ENCODE measurements around the gene PPL.

The PPL gene

GRCh38 chr16:4894276-4895150 lies 42.4 kb downstream of the PPL start:
- TF ChIP-seq CTCF (IDR thresholded peaks at IDR 0.05; ENCODE audit: control insufficient read depth, insufficient read depth, low read depth, low read length, missing control alignments), result no peak
- H3K4me3 ChIP-seq (ENCODE audit: control insufficient read depth, low read depth, low read length), result no peak overlapping the region
- DNase-seq (ENCODE audit: low read depth), result no peak

- DNase-seq (ENCODE audit: low read depth), result no peak
- TF ChIP-seq CTCF (IDR thresholded peaks at IDR 0.05; ENCODE audit: control insufficient read depth, insufficient read depth, low read depth, low read length, missing control alignments), result no peak
Measured at GRCh38 chr16:4893103-4893862, 43.7 kb downstream of the PPL start.

DNA sequence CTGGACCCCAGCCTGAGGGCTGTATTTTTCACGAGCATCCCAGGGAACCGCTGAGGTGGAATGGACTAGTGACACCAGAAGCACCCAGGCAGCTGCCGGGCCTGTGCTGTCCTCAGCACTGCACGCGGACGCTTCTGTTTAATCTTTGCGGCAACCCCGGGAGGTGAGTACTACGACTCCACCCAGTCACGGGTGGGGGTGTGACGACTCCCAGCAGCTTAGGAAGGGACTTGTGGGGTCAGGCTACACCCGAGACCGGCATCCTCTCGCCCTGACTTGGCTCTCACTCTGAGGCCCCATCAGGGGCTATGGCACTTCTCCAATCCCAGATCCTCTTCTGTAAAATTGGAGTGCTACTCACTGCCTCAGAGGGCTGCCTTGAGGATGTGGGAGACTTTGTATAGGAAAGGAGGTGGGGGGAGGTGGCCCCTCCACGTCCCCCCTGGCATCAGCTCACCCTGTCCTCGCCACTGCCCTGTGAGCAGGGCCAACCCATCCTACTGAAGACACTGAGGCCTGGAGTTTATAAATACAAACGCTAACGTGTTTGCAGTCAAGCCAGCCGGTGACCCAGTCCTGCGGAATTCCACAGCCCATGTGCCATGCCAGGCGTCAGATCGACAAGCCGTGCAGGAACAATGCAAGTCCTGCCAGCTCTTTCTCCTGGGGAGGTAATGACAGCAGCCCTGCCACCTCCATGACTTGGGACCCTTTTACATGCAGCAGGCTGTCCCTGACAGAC lies 44.4 kb downstream of the PPL start:
- TF ChIP-seq CTCF (IDR thresholded peaks at IDR 0.05; ENCODE audit: control insufficient read depth, insufficient read depth, low read depth, low read length, missing control alignments), result no peak
- DNase-seq (ENCODE audit: low read depth), result no peak
- no peak overlapping the region for H3K4me3 ChIP-seq (ENCODE audit: control insufficient read depth, low read depth, low read length)

More at GRCh38 chr16:4893103-4893862, 43.7 kb downstream of the PPL start:
- H3K4me3 ChIP-seq (ENCODE audit: control insufficient read depth, low read depth, low read length), result no peak overlapping the region

DNA sequence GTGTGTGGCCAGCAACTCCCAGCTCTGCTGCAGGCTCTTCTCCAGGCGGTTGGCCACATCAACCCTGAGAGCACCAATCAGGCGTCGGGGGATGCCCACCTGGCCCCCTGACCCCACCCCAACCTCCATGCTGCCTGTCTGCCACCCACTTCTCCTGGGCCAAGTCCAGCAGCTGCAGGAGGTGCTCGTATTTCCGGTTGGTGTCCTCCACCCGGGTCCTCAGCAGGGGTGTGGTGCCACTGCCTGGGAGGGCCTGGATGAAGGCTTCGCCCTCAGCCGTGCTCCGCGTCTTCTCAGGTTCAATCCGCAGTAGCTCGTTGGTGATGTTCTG lies 45.1 kb downstream of the PPL start:
- DNase-seq (ENCODE audit: low read depth), result no peak
- H3K4me3 ChIP-seq (ENCODE audit: control insufficient read depth, low read depth, low read length), result no peak overlapping the region
- no peak for TF ChIP-seq CTCF (IDR thresholded peaks at IDR 0.05; ENCODE audit: control insufficient read depth, insufficient read depth, low read depth, low read length, missing control alignments)

DNA sequence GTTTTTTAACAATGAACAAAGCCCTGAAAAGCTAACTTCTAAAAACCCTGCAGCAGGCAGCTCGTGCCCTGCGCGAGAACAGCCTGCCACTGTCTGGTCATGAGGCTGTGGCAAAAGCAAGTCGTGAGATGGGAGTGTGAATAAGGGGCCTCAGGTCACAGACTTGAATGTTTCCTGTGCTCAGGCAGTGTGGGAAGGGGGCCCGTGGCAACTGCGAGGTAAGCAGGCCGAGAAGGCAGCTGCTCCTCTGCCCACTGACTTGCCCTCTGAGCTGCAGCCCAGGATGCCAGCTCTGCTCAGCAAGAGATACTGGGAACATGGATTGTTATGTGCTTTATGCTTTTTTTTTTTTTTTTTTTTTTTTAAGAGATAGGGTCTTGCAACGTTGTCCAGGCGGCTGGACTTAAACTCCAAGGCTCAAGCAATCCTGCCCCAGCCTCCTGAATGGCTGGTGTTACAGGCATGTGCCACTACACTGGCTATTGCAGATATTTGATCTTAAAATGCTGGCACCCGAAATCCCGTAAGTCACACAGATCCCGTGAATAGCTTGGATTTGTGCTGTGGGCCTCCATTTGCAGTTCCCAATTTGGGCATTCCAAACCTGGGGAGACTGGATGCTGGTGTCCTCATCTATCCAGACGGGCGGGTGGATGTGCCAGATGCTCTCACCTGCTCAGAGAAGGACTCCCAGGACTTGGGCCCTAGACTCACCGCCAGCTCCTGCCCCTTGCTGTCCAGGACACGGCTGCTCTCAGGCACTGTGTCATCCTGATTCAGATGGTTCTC lies 45.7 kb downstream of the PPL start:
- no peak for DNase-seq (ENCODE audit: low read depth)
- TF ChIP-seq CTCF (IDR thresholded peaks at IDR 0.05; ENCODE audit: control insufficient read depth, insufficient read depth, low read depth, low read length, missing control alignments), result no peak
- H3K4me3 ChIP-seq (ENCODE audit: control insufficient read depth, low read depth, low read length), result no peak overlapping the region

GRCh38 chr16:4890686-4891085 lies 46.3 kb downstream of the PPL start:
- TF ChIP-seq CTCF (IDR thresholded peaks at IDR 0.05; ENCODE audit: control insufficient read depth, insufficient read depth, low read depth, low read length, missing control alignments), result no peak
- no peak overlapping the region for H3K4me3 ChIP-seq (ENCODE audit: control insufficient read depth, low read depth, low read length)
- no peak for DNase-seq (ENCODE audit: low read depth)

Data from AG09309 (cell line).